SK-N-DZ (cell line): ENCODE data around the gene AMBP.

Source experiments
- DNase-seq: peaks from one replicate; pipeline ENCODE4 v3.0.0-alpha.2; 2015; ENCODE audit warnings: low spot score

The AMBP gene

GRCh38 chr9:114031948-114032840 lies 45.9 kb downstream of the AMBP start:
- DNase-seq = no peak

GRCh38 chr9:114031037-114031630 lies 47.0 kb downstream of the AMBP start:
- DNase-seq = no peak

- DNase-seq = no peak
Measured at GRCh38 chr9:114030364-114030763, 47.7 kb downstream of the AMBP start.

- DNase-seq = no peak
Measured at GRCh38 chr9:114029311-114030170, 48.6 kb downstream of the AMBP start.

GRCh38 chr9:114028646-114029045 lies 49.5 kb downstream of the AMBP start:
- DNase-seq = no peak

- DNase-seq = no peak
Measured at GRCh38 chr9:114027863-114028465, 50.1 kb downstream of the AMBP start.

- DNase-seq = no peak
Measured at GRCh38 chr9:114027159-114027862, 50.8 kb downstream of the AMBP start.

- DNase-seq = no peak
Measured at GRCh38 chr9:114026335-114026734, 51.8 kb downstream of the AMBP start.

- no peak for DNase-seq
Measured at GRCh38 chr9:114025760-114026159, 52.3 kb downstream of the AMBP start.

- no peak for DNase-seq
Measured at GRCh38 chr9:114025196-114025753, 52.8 kb downstream of the AMBP start.

- DNase-seq = no peak
Measured at GRCh38 chr9:114023961-114024360, 54.1 kb downstream of the AMBP start.

GRCh38 chr9:114021578-114021977 lies 56.5 kb downstream of the AMBP start:
- no peak for DNase-seq

GRCh38 chr9:114017741-114018715 lies 60.1 kb downstream of the AMBP start:
- no peak for DNase-seq

GRCh38 chr9:114016629-114017423 lies 61.3 kb downstream of the AMBP start:
- no peak for DNase-seq

- DNase-seq = no peak
Measured at GRCh38 chr9:114016101-114016500, 62.0 kb downstream of the AMBP start.

- DNase-seq = no peak
Measured at GRCh38 chr9:114015607-114016006, 62.5 kb downstream of the AMBP start.

- no peak for DNase-seq
Measured at GRCh38 chr9:114014044-114014443, 64.1 kb downstream of the AMBP start.

GRCh38 chr9:114012126-114012525 lies 66.0 kb downstream of the AMBP start:
- DNase-seq = no peak

- DNase-seq = no peak
Measured at GRCh38 chr9:114011313-114011712, 66.8 kb downstream of the AMBP start.
